Neural progenitor cell (in vitro differentiated cells): ENCODE data around the gene MAGI2.

Source experiments
- EZH2 ChIP-seq: fragments of 200-600 bp; sonication (generic); IDR thresholded peaks from 2 replicates; pipeline ENCODE4 v1.6.1; 2017; ENCODE audit warnings: antibody characterized with exemption, mild to moderate bottlenecking, moderate library complexity
- TF ChIP-seq, protein P1 (sequence below): fragments of 200-600 bp; sonication (generic); IDR thresholded peaks from 2 replicates; pipeline ENCODE4 v1.5.1; 2017; ENCODE audit warnings: antibody characterized with exemption, mild to moderate bottlenecking

- TF ChIP-seq, protein P1, sequence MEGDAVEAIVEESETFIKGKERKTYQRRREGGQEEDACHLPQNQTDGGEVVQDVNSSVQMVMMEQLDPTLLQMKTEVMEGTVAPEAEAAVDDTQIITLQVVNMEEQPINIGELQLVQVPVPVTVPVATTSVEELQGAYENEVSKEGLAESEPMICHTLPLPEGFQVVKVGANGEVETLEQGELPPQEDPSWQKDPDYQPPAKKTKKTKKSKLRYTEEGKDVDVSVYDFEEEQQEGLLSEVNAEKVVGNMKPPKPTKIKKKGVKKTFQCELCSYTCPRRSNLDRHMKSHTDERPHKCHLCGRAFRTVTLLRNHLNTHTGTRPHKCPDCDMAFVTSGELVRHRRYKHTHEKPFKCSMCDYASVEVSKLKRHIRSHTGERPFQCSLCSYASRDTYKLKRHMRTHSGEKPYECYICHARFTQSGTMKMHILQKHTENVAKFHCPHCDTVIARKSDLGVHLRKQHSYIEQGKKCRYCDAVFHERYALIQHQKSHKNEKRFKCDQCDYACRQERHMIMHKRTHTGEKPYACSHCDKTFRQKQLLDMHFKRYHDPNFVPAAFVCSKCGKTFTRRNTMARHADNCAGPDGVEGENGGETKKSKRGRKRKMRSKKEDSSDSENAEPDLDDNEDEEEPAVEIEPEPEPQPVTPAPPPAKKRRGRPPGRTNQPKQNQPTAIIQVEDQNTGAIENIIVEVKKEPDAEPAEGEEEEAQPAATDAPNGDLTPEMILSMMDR: no peak
- TF ChIP-seq EZH2: no peak
Observed at GRCh38 chr7:78194611-78195010, 1258.9 kb downstream of the MAGI2 start.
